ENCODE data around the gene MPHOSPH9. TPM values are rescaled to one million over a fixed set of nuclear protein-coding genes. Genes with fewer than 3 reads are reported as not detected.
A peak's percentile ranks its signal among the peaks of the same experiment; 100 is the strongest.

Gene MPHOSPH9
- total RNA-seq, 1 donor, result 42.7 TPM

DNA sequence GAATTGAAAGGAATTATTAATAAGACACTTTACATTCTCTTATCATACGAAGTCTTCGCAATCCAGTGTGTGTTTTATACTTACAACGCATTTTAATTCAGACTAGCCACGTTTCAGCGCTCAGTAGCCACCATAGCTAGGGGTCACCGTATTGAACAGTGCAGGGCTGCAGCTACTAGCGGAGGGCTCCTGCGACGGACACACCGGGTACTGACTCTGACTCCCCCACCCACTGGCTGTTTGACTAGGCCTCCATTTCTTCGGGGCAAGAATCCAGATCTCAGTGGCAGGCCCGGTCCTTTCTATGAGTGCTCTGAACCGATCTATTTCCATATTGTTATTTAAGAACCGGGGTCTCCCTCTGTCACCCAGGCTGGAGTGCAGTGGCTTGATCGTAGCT is 40.2 kb upstream of the MPHOSPH9 start:
- H3K4me1 ChIP-seq (ENCODE audit: insufficient read depth, low read length), result peaks cover 16% of the 10 kb centered on the region
- DNase-seq (ENCODE audit: insufficient read length, low spot score, missing footprints), result no peak
- no peaks in the 10 kb centered on the region for H3K27me3 ChIP-seq (ENCODE audit: insufficient read depth, low read length)
- H3K36me3 ChIP-seq (ENCODE audit: insufficient read depth, low read length), result no peaks in the 10 kb centered on the region
- H2AFZ ChIP-seq (ENCODE audit: low read length), result no peak overlapping the region
- H3K4me3 ChIP-seq (ENCODE audit: insufficient read depth, low read length), result no peak overlapping the region
- H3K9me3 ChIP-seq (ENCODE audit: low read depth, low read length), result no peaks in the 10 kb centered on the region
- no peak for TF ChIP-seq CTCF (IDR thresholded peaks at IDR 0.05; ENCODE audit: extremely low read depth, low read depth, low read length)
- no peak overlapping the region for H3K4me2 ChIP-seq (ENCODE audit: insufficient read depth, low read length)
- peaks cover 28% of the 10 kb centered on the region for H3K79me2 ChIP-seq (ENCODE audit: insufficient read depth, low read length)
- H3K27ac ChIP-seq (ENCODE audit: low read depth, low read length), result no peak overlapping the region
- peaks cover 10% of the 10 kb centered on the region for H4K20me1 ChIP-seq (ENCODE audit: insufficient read depth, low read length)

- H2AFZ ChIP-seq (ENCODE audit: low read length), result no peak overlapping the region
- peaks cover 10% of the 10 kb centered on the region for H3K36me3 ChIP-seq (ENCODE audit: insufficient read depth, low read length)
- peaks cover 26% of the 10 kb centered on the region for H4K20me1 ChIP-seq (ENCODE audit: insufficient read depth, low read length)
- H3K27me3 ChIP-seq (ENCODE audit: insufficient read depth, low read length), result no peaks in the 10 kb centered on the region
- no peaks in the 10 kb centered on the region for H3K9me3 ChIP-seq (ENCODE audit: low read depth, low read length)
- peak; percentile 99 for DNase-seq (ENCODE audit: insufficient read length, low spot score, missing footprints)
- H3K4me1 ChIP-seq (ENCODE audit: insufficient read depth, low read length), result peaks cover 16% of the 10 kb centered on the region
- peak overlapping the region; percentile 91 for H3K4me3 ChIP-seq (ENCODE audit: insufficient read depth, low read length)
- peaks cover 48% of the 10 kb centered on the region for H3K79me2 ChIP-seq (ENCODE audit: insufficient read depth, low read length)
- peak overlapping the region; percentile 100 for H3K4me2 ChIP-seq (ENCODE audit: insufficient read depth, low read length)
- peak; percentile 9 for TF ChIP-seq CTCF (IDR thresholded peaks at IDR 0.05; ENCODE audit: extremely low read depth, low read depth, low read length)
- no peak overlapping the region for H3K27ac ChIP-seq (ENCODE audit: low read depth, low read length)
Measured at GRCh38 chr12:123271001-123271668, 38.2 kb upstream of the MPHOSPH9 start.

GRCh38 chr12:123270214-123271000 is 37.5 kb upstream of the MPHOSPH9 start:
- peak overlapping the region; percentile 76 for H2AFZ ChIP-seq (ENCODE audit: low read length)
- H3K9me3 ChIP-seq (ENCODE audit: low read depth, low read length), result no peaks in the 10 kb centered on the region
- peak overlapping the region; percentile 91 for H3K27ac ChIP-seq (ENCODE audit: low read depth, low read length)
- DNase-seq (ENCODE audit: insufficient read length, low spot score, missing footprints), result peak; percentile 92
- H3K4me3 ChIP-seq (ENCODE audit: insufficient read depth, low read length), result peak overlapping the region; percentile 91
- H3K4me1 ChIP-seq (ENCODE audit: insufficient read depth, low read length), result peaks cover 16% of the 10 kb centered on the region
- peak overlapping the region; percentile 100 for H3K4me2 ChIP-seq (ENCODE audit: insufficient read depth, low read length)
- no peak for TF ChIP-seq CTCF (IDR thresholded peaks at IDR 0.05; ENCODE audit: extremely low read depth, low read depth, low read length)
- peaks cover 33% of the 10 kb centered on the region for H4K20me1 ChIP-seq (ENCODE audit: insufficient read depth, low read length)
- H3K79me2 ChIP-seq (ENCODE audit: insufficient read depth, low read length), result peaks cover 55% of the 10 kb centered on the region
- peaks cover 15% of the 10 kb centered on the region for H3K36me3 ChIP-seq (ENCODE audit: insufficient read depth, low read length)
- H3K27me3 ChIP-seq (ENCODE audit: insufficient read depth, low read length), result no peaks in the 10 kb centered on the region

- DNase-seq (ENCODE audit: insufficient read length, low spot score, missing footprints), result no peak
- Histone ChIP-seq H3K36me3 (ENCODE audit: insufficient read depth, low read length) (peaks cover 20% of the 10 kb centered on the region), H3K4me3 (ENCODE audit: insufficient read depth, low read length) (peak overlapping the region; percentile 91), H3K27ac (ENCODE audit: low read depth, low read length) (peak overlapping the region; percentile 91), H3K27me3 (ENCODE audit: insufficient read depth, low read length) (no peaks in the 10 kb centered on the region), H3K4me2 (ENCODE audit: insufficient read depth, low read length) (peak overlapping the region; percentile 100), H4K20me1 (ENCODE audit: insufficient read depth, low read length) (peaks cover 35% of the 10 kb centered on the region), H3K79me2 (ENCODE audit: insufficient read depth, low read length) (peaks cover 58% of the 10 kb centered on the region), H2AFZ (ENCODE audit: low read length) (peak overlapping the region; percentile 76), H3K9me3 (ENCODE audit: low read depth, low read length) (no peaks in the 10 kb centered on the region), H3K4me1 (ENCODE audit: insufficient read depth, low read length) (peaks cover 16% of the 10 kb centered on the region)
- TF ChIP-seq CTCF (IDR thresholded peaks at IDR 0.05; ENCODE audit: extremely low read depth, low read depth, low read length), result no peak
Measured at GRCh38 chr12:123269896-123270213, 36.9 kb upstream of the MPHOSPH9 start.
